ENCODE measurements around the gene CEBPB.
"Not testable (repeated sequence)": the region's sequence is repeated elsewhere in the genome, so short reads cannot be mapped to it uniquely, and the experiment has no call there.

GRCh38 chr20:50201710-50202109 is 11.1 kb downstream of the CEBPB start:
- TF ChIP-seq, protein P1, sequence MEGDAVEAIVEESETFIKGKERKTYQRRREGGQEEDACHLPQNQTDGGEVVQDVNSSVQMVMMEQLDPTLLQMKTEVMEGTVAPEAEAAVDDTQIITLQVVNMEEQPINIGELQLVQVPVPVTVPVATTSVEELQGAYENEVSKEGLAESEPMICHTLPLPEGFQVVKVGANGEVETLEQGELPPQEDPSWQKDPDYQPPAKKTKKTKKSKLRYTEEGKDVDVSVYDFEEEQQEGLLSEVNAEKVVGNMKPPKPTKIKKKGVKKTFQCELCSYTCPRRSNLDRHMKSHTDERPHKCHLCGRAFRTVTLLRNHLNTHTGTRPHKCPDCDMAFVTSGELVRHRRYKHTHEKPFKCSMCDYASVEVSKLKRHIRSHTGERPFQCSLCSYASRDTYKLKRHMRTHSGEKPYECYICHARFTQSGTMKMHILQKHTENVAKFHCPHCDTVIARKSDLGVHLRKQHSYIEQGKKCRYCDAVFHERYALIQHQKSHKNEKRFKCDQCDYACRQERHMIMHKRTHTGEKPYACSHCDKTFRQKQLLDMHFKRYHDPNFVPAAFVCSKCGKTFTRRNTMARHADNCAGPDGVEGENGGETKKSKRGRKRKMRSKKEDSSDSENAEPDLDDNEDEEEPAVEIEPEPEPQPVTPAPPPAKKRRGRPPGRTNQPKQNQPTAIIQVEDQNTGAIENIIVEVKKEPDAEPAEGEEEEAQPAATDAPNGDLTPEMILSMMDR (IDR thresholded peaks at IDR 0.05): not testable (repeated sequence)
- not testable (repeated sequence) for TF ChIP-seq POLR2A (IDR thresholded peaks at IDR 0.05)

All from heart left ventricle (tissue), 13 donors.